Measurements from ENCODE around the gene C11orf54. TPM values are rescaled to one million over a fixed set of nuclear protein-coding genes. Genes with fewer than 3 reads are reported as not detected.
"Not testable (repeated sequence)": the region's sequence is repeated elsewhere in the genome, so short reads cannot be mapped to it uniquely, and the experiment has no call there.

The C11orf54 gene
- total RNA-seq, 1 donor from 2014 or later, result 19.7 TPM

DNA sequence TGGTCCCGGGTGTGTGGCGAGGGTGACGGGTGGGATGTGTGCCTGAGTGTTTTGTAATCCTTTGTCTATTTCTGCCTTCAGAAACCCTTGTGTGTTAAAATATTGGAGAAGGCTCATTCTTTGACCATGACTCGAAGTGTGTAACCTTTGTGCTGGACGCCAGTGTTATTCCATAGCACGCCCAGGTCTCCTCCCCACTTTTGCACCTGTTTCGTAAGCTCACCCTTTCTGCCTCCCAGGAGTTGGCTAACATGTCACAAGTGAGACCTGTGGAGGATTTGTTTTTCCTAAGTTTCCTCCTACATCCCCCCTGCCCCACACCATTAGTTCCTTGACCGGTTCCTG lies 382 bp downstream of the C11orf54 start:
- peak overlapping the region; percentile 74 for H3K4me3 ChIP-seq (ENCODE audit: low read depth, low read length)
- no peak for FAIRE-seq

DNA sequence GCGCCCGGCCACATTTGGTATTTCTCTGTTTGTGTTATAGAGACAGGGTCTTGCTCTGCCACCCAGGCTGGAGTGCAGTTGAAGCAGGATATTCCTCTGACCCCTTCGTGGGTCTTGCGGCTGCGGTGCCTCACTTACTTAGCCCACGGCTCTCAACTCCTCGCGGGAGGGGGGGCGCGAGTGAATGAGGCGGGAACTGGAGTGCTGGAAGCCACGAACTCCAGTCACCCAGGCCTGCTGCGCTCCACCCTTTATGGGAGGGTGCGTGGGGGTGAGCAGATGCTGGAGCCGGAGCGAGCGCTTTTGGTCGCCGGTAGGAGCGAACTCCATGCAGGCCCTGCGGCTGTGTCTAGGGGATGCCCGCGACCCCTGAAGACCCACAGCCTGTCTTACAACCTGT lies 1.8 kb downstream of the C11orf54 start:
- no peaks in the 10 kb centered on the region for H3K27me3 ChIP-seq (ENCODE audit: control insufficient read depth, insufficient read depth, low read length)
- TF ChIP-seq, protein P1, sequence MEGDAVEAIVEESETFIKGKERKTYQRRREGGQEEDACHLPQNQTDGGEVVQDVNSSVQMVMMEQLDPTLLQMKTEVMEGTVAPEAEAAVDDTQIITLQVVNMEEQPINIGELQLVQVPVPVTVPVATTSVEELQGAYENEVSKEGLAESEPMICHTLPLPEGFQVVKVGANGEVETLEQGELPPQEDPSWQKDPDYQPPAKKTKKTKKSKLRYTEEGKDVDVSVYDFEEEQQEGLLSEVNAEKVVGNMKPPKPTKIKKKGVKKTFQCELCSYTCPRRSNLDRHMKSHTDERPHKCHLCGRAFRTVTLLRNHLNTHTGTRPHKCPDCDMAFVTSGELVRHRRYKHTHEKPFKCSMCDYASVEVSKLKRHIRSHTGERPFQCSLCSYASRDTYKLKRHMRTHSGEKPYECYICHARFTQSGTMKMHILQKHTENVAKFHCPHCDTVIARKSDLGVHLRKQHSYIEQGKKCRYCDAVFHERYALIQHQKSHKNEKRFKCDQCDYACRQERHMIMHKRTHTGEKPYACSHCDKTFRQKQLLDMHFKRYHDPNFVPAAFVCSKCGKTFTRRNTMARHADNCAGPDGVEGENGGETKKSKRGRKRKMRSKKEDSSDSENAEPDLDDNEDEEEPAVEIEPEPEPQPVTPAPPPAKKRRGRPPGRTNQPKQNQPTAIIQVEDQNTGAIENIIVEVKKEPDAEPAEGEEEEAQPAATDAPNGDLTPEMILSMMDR (IDR thresholded peaks at IDR 0.05; ENCODE audit: insufficient read depth, low read length, severe bottlenecking), result no peak
- FAIRE-seq, result no peak
- no peak overlapping the region for H3K4me3 ChIP-seq (ENCODE audit: low read depth, low read length)
- no peak for DNase-seq (ENCODE audit: low read depth)
- peaks cover 4% of the 10 kb centered on the region for H3K36me3 ChIP-seq (ENCODE audit: control insufficient read depth, insufficient read depth, low read length)

More for the DNA sequence above, 382 bp downstream of the C11orf54 start:
- peaks cover 7% of the 10 kb centered on the region for H3K36me3 ChIP-seq (ENCODE audit: control insufficient read depth, insufficient read depth, low read length)
- no peaks in the 10 kb centered on the region for H3K27me3 ChIP-seq (ENCODE audit: control insufficient read depth, insufficient read depth, low read length)
- DNase-seq (ENCODE audit: low read depth), result peak; percentile 70
- TF ChIP-seq, protein P1 (IDR thresholded peaks at IDR 0.05; ENCODE audit: insufficient read depth, low read length, severe bottlenecking), result no peak

DNA sequence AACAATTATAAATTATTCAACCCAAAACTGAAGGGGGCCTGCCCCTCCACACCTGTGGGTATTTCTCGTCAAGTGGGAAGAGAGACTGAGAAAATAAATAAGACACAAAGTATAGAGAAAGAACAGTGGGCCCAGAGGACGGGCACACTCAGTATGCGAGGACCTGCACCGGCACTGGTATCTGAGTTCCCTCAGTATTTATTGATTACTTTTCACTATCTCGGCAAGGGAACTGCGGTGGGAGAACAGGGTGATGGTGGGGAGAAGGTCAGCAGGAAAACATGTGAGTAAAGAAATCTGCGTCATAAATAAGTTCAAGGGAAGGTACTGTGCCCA lies 3.2 kb downstream of the C11orf54 start:
- Histone ChIP-seq H3K27me3 (ENCODE audit: control insufficient read depth, insufficient read depth, low read length) (no peaks in the 10 kb centered on the region), H3K4me3 (ENCODE audit: low read depth, low read length) (no peak overlapping the region), H3K36me3 (ENCODE audit: control insufficient read depth, insufficient read depth, low read length) (peaks cover 3% of the 10 kb centered on the region)
- FAIRE-seq, result no peak
- TF ChIP-seq, protein P1 (IDR thresholded peaks at IDR 0.05; ENCODE audit: insufficient read depth, low read length, severe bottlenecking), result no peak
- DNase-seq (ENCODE audit: low read depth), result no peak

DNA sequence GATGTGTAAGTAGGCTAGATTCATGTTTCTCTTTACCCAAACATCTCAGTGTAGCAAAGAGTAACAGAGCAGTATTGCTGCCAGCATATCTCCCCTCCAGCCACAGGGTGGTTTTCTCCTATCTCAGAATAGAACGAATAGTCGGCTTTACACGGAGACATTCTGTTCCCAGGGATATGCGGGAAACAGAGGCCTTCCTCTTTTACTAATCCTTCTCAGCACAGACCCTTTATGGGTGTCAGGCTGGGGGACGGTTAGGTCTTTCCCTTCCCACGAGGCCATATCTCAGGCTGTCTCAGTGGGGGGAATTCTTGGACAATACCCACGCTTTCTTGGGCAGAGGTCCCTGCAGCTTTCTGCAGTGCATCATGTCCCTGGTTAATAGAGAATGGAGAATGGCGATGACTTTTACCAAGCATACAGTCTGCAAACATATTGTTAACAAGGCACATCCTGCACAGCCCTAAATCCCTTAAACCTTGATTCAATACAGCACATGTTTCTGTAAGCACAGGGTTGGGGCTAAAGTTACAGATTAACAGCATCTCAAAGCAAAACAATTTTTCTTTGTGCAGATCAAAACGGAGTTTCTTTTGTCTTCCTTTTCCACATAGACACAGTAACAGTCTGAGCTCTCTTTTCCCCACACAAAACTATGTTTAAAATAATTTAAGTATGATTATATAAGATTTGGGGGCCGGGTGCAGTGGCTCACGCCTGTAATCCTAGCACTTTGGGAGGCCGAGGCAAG lies 3.7 kb downstream of the C11orf54 start:
- not testable (repeated sequence) for FAIRE-seq; H3K36me3 ChIP-seq (ENCODE audit: control insufficient read depth, insufficient read depth, low read length); DNase-seq (ENCODE audit: low read depth); H3K4me3 ChIP-seq (ENCODE audit: low read depth, low read length); H3K27me3 ChIP-seq (ENCODE audit: control insufficient read depth, insufficient read depth, low read length)

DNA sequence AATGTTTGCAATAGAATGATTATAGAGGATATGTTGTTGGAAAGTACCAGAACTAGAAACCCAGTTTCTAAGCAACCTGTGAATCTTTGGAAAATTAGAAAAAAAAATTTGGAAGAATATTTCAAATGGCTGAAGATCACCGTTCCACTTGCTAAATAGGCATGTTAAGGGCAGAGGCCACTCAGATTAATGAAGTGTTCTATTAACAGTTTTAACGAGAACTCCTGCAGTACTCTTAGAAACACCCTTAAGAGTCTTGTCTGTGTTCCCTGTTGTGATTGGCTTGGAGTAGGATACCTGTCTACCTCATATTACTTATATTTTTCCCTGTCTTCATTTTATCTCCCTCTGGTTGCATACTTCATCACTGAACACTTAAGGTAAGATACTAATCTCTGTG lies 4.6 kb downstream of the C11orf54 start:
- TF ChIP-seq, protein P1 (IDR thresholded peaks at IDR 0.05; ENCODE audit: insufficient read depth, low read length, severe bottlenecking), result no peak
- Histone ChIP-seq H3K4me3 (ENCODE audit: low read depth, low read length) (no peak overlapping the region), H3K27me3 (ENCODE audit: control insufficient read depth, insufficient read depth, low read length) (no peaks in the 10 kb centered on the region), H3K36me3 (ENCODE audit: control insufficient read depth, insufficient read depth, low read length) (no peaks in the 10 kb centered on the region)
- no peak for DNase-seq (ENCODE audit: low read depth)
- no peak for FAIRE-seq

DNA sequence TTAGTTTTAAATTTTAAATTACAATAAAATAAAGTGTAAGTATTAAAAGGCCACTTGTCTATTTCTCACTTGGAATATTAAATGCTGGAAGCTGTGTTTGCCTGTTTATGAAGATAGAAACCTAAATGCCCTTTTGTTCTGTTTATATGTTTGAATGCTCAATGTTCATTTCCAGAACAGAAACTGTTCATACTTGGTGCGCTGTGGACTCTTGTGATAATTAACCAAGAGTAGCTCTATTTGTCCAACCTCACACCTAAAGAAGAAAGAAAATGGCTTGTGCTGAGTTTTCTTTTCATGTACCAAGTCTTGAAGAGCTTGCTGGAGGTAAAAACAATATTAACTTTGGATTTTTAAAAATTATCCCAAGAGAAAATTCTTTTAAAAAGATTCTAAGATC lies 5.7 kb downstream of the C11orf54 start:
- no peak for FAIRE-seq
- DNase-seq (ENCODE audit: low read depth), result no peak
- TF ChIP-seq, protein P1 (IDR thresholded peaks at IDR 0.05; ENCODE audit: insufficient read depth, low read length, severe bottlenecking), result no peak
- Histone ChIP-seq H3K36me3 (ENCODE audit: control insufficient read depth, insufficient read depth, low read length) (no peaks in the 10 kb centered on the region), H3K4me3 (ENCODE audit: low read depth, low read length) (no peak overlapping the region), H3K27me3 (ENCODE audit: control insufficient read depth, insufficient read depth, low read length) (no peaks in the 10 kb centered on the region)
